Peyer's patch (tissue), 4 donors: ENCODE results near the gene FGF1.

ENCODE experiments used
- CTCF ChIP-seq, 6 experiments: fragments of 450-650 bp in 4 of 6; fragments of 200-600 bp in 2 of 6; sonication (generic) in 1 of 6; IDR thresholded peaks; one replicate each; pipeline ENCODE4 v1.5.1; 2017 to 2019; ENCODE audit warnings: antibody characterized with exemption in 6 of 6, mild to moderate bottlenecking in 3 of 6, moderate library complexity in 1 of 6
- POLR2A ChIP-seq, 2 donors: fragments of 450-650 bp; IDR thresholded peaks; one replicate each; pipeline ENCODE4 v1.5.1; 2017; ENCODE audit warnings: antibody characterized with exemption in 2 of 2, mild to moderate bottlenecking in 2 of 2, moderate library complexity in 2 of 2

DNA sequence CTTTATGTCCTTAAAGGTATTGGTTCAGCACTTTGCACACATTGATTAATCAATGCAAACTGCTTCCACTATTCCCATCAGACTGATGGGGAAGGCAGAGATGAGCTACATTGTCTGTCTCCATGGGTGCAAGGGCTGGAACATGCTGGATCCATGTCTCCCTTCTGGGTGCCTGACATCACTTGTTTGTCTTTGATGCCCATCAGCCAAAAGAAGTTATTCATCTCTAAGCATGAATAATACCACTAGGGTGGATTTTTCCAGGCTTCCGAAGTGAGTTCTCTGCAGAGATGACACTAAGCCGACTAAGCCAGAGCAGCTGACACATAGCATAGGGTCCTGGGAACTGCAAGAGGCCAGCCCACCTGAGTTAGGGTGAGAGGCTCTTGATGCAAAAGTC, 8.7 kb downstream of the FGF1 start:
- TF ChIP-seq CTCF (IDR thresholded peaks at IDR 0.05) (no peak), POLR2A (IDR thresholded peaks at IDR 0.05) (no peak)
